GM12878 (cell line): ENCODE data around the gene ETV6. TPM values are rescaled to one million over a fixed set of nuclear protein-coding genes. Genes with fewer than 3 reads are reported as not detected.

Experiments
- ATAC-seq: fragments of 200-7000 bp; cut with Tn5 transposase; 3 replicates; pipeline ENCODE4 v1.9.1; 2020; ENCODE audit warnings: mild to moderate bottlenecking, moderate library complexity
- BruUV-seq: library from RNA; stranded (reverse); fragments of 400-500 nt; replicated peaks from 2 replicates; lab custom pipeline; 2021; lab: Mats Ljungman, UMichigan
- CTCF ChIA-PET: fragments of 300-600 bp; sonication (Branson Sonifier 250); formaldehyde crosslinking; extraction: SDS; loops from one replicate; lab custom pipeline; 2021; ENCODE audit warnings: inconsistent platforms; lab: Yijun Ruan, JAX
- POLR2A ChIA-PET: fragments of 350-600 bp; formaldehyde crosslinking; extraction: SDS; loops from one replicate; lab custom pipeline; 2021; ENCODE audit warnings: inconsistent platforms; lab: Charles Lee
- RAD21 ChIA-PET: fragments of 300-600 bp; sonication (Branson Sonifier 250); formaldehyde crosslinking; loops from one replicate; lab custom pipeline; 2023; ENCODE audit warnings: antibody characterized with exemption; ENCODE audit not compliant: unreplicated experiment; lab: Charles Lee
- SMC1A ChIA-PET: fragments of 300-600 bp; sonication (Branson Sonifier 250); formaldehyde crosslinking; loops from one replicate; lab custom pipeline; 2023; ENCODE audit not compliant: unreplicated experiment, uncharacterized antibody; lab: Charles Lee
- DNase-seq: peaks from one replicate; pipeline ENCODE4 v3.0.0-alpha.2; 2011; ENCODE audit warnings: low read depth, low spot score
- FAIRE-seq: peaks from 3 replicates; lab custom pipeline; 2011; peaks lifted over from hg19 to GRCh38; lab: Jason Lieb, UNC
- H2AFZ ChIP-seq: 2 replicates; pipeline ENCODE4 v1.6.0; 2011; ENCODE audit warnings: low read depth, low read length, control low read depth; ENCODE audit not compliant: control insufficient read depth
- H3K27ac ChIP-seq: 2 replicates; pipeline ENCODE4 v1.5.1; 2011; ENCODE audit warnings: control low read depth; ENCODE audit not compliant: control insufficient read depth, insufficient read depth
- H3K27me3 ChIP-seq, 2 experiments: replicated peaks in 1 of 2; 2 replicates each; pipeline versions ENCODE4 v1.6.0 to v1.6.1; 2011; ENCODE audit warnings: low read length in 1 of 2; ENCODE audit not compliant: control insufficient read depth in 2 of 2, insufficient read depth in 2 of 2
- H3K36me3 ChIP-seq, 2 experiments: 2 replicates each; pipeline ENCODE4 v1.5.1; 2011; ENCODE audit warnings: low read length in 1 of 2; ENCODE audit not compliant: control insufficient read depth in 2 of 2, insufficient read depth in 2 of 2
- H3K4me1 ChIP-seq: 2 replicates; pipeline ENCODE4 v1.6.1; 2011; ENCODE audit warnings: mild to moderate bottlenecking, low read length, moderate library complexity, mixed read lengths; ENCODE audit not compliant: control insufficient read depth, insufficient read depth
- H3K4me2 ChIP-seq: 2 replicates; pipeline ENCODE4 v1.6.0; 2011; ENCODE audit warnings: control low read depth; ENCODE audit not compliant: control insufficient read depth, insufficient read depth
- H3K4me3 ChIP-seq: fragments of 200-600 bp; sonication (generic); 2 replicates; pipeline ENCODE4 v1.5.1; 2016
- H3K79me2 ChIP-seq: 2 replicates; pipeline ENCODE4 v1.6.0; 2011; ENCODE audit warnings: low read length; ENCODE audit not compliant: control insufficient read depth, insufficient read depth
- H3K9ac ChIP-seq: 2 replicates; pipeline ENCODE4 v1.8.0; 2011; ENCODE audit warnings: low read length, control low read depth, mixed read lengths; ENCODE audit not compliant: control insufficient read depth, insufficient read depth
- H3K9me3 ChIP-seq: replicated peaks from 3 replicates; pipeline ENCODE4 v1.5.1; 2011; ENCODE audit warnings: mild to moderate bottlenecking, low read length; ENCODE audit not compliant: control insufficient read depth, insufficient read depth
- H4K20me1 ChIP-seq: 2 replicates; pipeline ENCODE4 v1.6.0; 2011; ENCODE audit not compliant: control insufficient read depth, insufficient read depth
- CBX5 ChIP-seq: sonication (generic); IDR thresholded peaks from 2 replicates; pipeline ENCODE4 v1.6.1; 2016; ENCODE audit warnings: low read depth, moderate library complexity, mild to moderate bottlenecking, inconsistent platforms
- IKZF2 ChIP-seq, 2 experiments: fragments of 450-650 bp; IDR thresholded peaks; 2 replicates each; pipeline ENCODE4 v1.6.1; 2017; ENCODE audit warnings: mild to moderate bottlenecking in 2 of 2, moderate library complexity in 2 of 2
- MTA2 ChIP-seq: fragments of 450-650 bp; IDR thresholded peaks from 2 replicates; pipeline ENCODE4 v1.6.1; 2016; ENCODE audit warnings: low read depth, mild to moderate bottlenecking, moderate library complexity
- POLR2AphosphoS2 ChIP-seq: IDR thresholded peaks from 2 replicates; pipeline ENCODE4 v1.6.1; 2011; ENCODE audit warnings: low read depth, mild to moderate bottlenecking, low read length, improper control_type of control experiment, moderate library complexity
- POLR2AphosphoS5 ChIP-seq: IDR thresholded peaks from 2 replicates; pipeline ENCODE4 v1.6.1; 2011; ENCODE audit warnings: mild to moderate bottlenecking, low read length, inconsistent platforms
- RUNX3 ChIP-seq: IDR thresholded peaks from 2 replicates; pipeline ENCODE4 v1.6.1; 2012; ENCODE audit warnings: low read length, inconsistent platforms
- SMAD1 ChIP-seq: fragments of 450-650 bp; IDR thresholded peaks from 2 replicates; pipeline ENCODE4 v1.6.1; 2018; ENCODE audit warnings: mild to moderate bottlenecking, low read depth; ENCODE audit not compliant: partially characterized antibody
- WGBS: methylation state at CpG from one replicate; pipeline ENCODE4 v1.1.6; 2016; ENCODE audit warnings: low lambda C conversion rate; ENCODE audit not compliant: insufficient replicate concordance, insufficient coverage; ENCODE audit errors: missing lambda C conversion rate; 5-methylcytosine and 5-hydroxymethylcytosine counted together
- in situ Hi-C: fragments of 300-500 bp; cut with MboI; formaldehyde crosslinking; loops from 9 replicates; pipeline ENCODE4 v1.14.3; 2018; ENCODE audit warnings: mixed read lengths
- intact Hi-C: fragments of 100-400 bp; cut with micrococcal nuclease; formaldehyde crosslinking; loops from one replicate; pipeline ENCODE4 v1.14.2; 2022; ENCODE audit not compliant: unreplicated experiment
- polyA plus RNA-seq, 11 experiments: library from polyadenylated mRNA; depleted of rRNA in 4 of 11; unstranded in 6 of 11; stranded (reverse) in 5 of 11; fragments of >200 nt; fragmentation: Nextera tagmentation in 4 of 11; fragmentation: Illumina TruSeq in 1 of 11; extraction: Ambion mirVana in 4 of 11; extraction: Trizol in 1 of 11; gene quantifications; 1 replicate in 1 of 11; 2 replicates in 10 of 11; pipeline versions ENCODE4 v1.2.1 to v1.2.3, GENCODE V29; 2011 to 2016; ENCODE audit warnings: inconsistent platforms in 2 of 11, missing spikeins in 2 of 11, low read depth in 1 of 11
- total RNA-seq, 4 experiments: library from RNA; depleted of rRNA in 3 of 4; stranded (reverse); fragments of >200 nt in 3 of 4; fragmentation: Illumina TruSeq in 1 of 4; extraction: Trizol in 1 of 4; gene quantifications; 2 replicates each; pipeline versions ENCODE4 v1.2.1 to v1.2.3, GENCODE V29; 2013 to 2021
- TF ChIP-seq, protein P1 (sequence below): fragments of 450-650 bp; IDR thresholded peaks from 2 replicates; pipeline ENCODE4 v1.6.1; 2017; ENCODE audit warnings: antibody characterized with exemption, mild to moderate bottlenecking, moderate library complexity

Gene ETV6
- total and polyA plus RNA-seq, 10 of the 15 experiments (the other 5 are each of a cell fraction or from before 2014, with no cell fraction given), result 6.6 to 74.8 (median 24.6) TPM

DNA sequence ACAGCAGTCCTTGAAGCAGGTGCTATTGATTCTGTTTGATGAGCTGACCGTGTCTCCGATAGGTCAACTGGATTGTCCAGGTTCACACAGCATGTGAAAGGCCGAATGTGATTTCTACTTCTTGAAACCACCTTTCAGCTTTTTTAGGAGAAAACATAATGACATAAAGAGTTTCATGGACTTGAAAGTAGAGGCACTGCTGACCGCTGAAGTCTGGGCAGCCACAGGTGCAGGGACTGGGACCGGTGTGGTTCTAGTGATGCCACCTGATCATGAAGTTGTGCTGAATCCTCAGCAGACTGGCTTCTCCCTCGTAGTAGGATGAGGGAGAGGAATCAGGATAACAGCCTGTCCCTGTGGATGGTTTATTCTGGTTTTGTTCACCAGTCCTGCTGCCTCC, 108.1 kb downstream of the ETV6 start:
- Histone ChIP-seq H2AFZ (no peak overlapping the region), H3K27me3 (no peaks in the 10 kb centered on the region), H4K20me1 (no peaks in the 10 kb centered on the region), H3K36me3 (peaks cover 18 to 42% of the 10 kb centered on the region in 2 experiments), H3K79me2 (peaks cover 83% of the 10 kb centered on the region), H3K4me2 (peak overlapping the region; percentile 79), H3K4me1 (peaks cover 68% of the 10 kb centered on the region), H3K27ac (peak overlapping the region; percentile 100), H3K9me3 (no peaks in the 10 kb centered on the region), H3K9ac (peak overlapping the region; percentile 84), H3K4me3 (no peak overlapping the region)
- ChIA-PET CTCF (interaction anchor here (0.8 to 7.6 kb wide), 11 partner anchors 7 to 275 kb away, joined by 3 to 46 read pairs (median 8); no protein-coding TSS in a partner anchor), RAD21 (interaction anchor here (0.9 to 21.4 kb wide), 19 partner anchors 11 to 275 kb away, joined by 3 to 497 read pairs (median 8); partner anchors contain the start of gene ETV6), SMC1A (interaction anchor here (0.7 to 39.9 kb wide), 17 partner anchors 2 to 276 kb away, joined by 3 to 1116 read pairs (median 27); no protein-coding TSS in a partner anchor), POLR2A (interaction anchor here (0.5 to 10.8 kb wide), 11 partner anchors 7 to 314 kb away, joined by 3 to 144 read pairs (median 4); no protein-coding TSS in a partner anchor)
- intact Hi-C loops, result no loop called here
- in situ Hi-C loops, result no loop called here
- WGBS, result 98% methylated on average over 6 of the region's 6 CpGs
- ATAC-seq, result no peak
- no peak for FAIRE-seq
- no TSS peak for BruUV-seq
- DNase-seq, result no peak
- TF ChIP-seq SMAD1, result no peak
- TF ChIP-seq RUNX3, result no peak
- peak; percentile 20; the same call in 1 of the 2 replicates for TF ChIP-seq POLR2AphosphoS5

DNA sequence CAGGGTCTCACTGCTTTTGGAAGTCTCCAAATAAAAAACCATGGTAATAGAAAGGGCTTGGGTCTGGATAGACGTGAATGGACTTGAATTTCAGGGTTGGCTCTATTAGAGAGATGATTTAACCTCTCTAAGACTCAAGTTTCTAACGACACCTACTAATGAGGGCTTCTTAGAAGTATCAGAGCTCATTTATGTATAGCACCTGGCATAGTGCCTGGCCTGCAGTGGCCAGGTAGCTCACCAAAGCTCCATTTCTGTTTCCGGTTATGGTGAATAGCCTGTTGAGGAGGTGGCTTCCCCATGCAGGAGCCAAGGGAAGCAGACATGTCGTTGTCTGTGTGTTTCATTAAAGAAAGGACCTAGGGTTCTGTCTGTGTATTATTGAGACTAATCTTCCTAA, 108.6 kb downstream of the ETV6 start:
- Histone ChIP-seq H3K4me3 (no peak overlapping the region; the same call in 1 of the 2 replicates), H3K9ac (peak overlapping the region; percentile 84), H3K36me3 (peaks cover 16 to 40% of the 10 kb centered on the region in 2 experiments), H3K4me2 (peak overlapping the region; percentile 79), H4K20me1 (no peaks in the 10 kb centered on the region), H3K79me2 (peaks cover 81% of the 10 kb centered on the region), H3K27ac (peak overlapping the region; percentile 100), H2AFZ (peak overlapping the region; percentile 43; the same call in 1 of the 2 replicates), H3K9me3 (no peaks in the 10 kb centered on the region), H3K27me3 (no peaks in the 10 kb centered on the region), H3K4me1 (peaks cover 66% of the 10 kb centered on the region)
- POLR2A ChIA-PET, result interaction anchor here (0.5 to 10.8 kb wide), 15 partner anchors 7 to 313 kb away, joined by 3 to 144 read pairs (median 4); no protein-coding TSS in a partner anchor
- intact Hi-C loops (loop anchor here (1.0 to 2.0 kb wide), 2 partner anchors 8 to 105 kb away; no protein-coding TSS in a partner anchor), in situ Hi-C loops (no loop called here)
- BruUV-seq, result no TSS peak
- FAIRE-seq (no peak), ATAC-seq (peak; percentile 12), DNase-seq (no peak)
- CTCF ChIA-PET, result interaction anchor here (0.8 to 7.6 kb wide), 16 partner anchors 8 to 794 kb away, joined by 3 to 46 read pairs (median 8); no protein-coding TSS in a partner anchor
- SMC1A ChIA-PET, result interaction anchor here (0.7 to 39.9 kb wide), 20 partner anchors 3 to 279 kb away, joined by 3 to 1116 read pairs (median 17); no protein-coding TSS in a partner anchor
- WGBS, result 33% methylated on average over 4 of the region's 4 CpGs
- RAD21 ChIA-PET, result interaction anchor here (0.9 to 21.4 kb wide), 24 partner anchors 10 to 275 kb away, joined by 3 to 497 read pairs (median 8); partner anchors contain the start of gene ETV6
- TF ChIP-seq, protein P1, sequence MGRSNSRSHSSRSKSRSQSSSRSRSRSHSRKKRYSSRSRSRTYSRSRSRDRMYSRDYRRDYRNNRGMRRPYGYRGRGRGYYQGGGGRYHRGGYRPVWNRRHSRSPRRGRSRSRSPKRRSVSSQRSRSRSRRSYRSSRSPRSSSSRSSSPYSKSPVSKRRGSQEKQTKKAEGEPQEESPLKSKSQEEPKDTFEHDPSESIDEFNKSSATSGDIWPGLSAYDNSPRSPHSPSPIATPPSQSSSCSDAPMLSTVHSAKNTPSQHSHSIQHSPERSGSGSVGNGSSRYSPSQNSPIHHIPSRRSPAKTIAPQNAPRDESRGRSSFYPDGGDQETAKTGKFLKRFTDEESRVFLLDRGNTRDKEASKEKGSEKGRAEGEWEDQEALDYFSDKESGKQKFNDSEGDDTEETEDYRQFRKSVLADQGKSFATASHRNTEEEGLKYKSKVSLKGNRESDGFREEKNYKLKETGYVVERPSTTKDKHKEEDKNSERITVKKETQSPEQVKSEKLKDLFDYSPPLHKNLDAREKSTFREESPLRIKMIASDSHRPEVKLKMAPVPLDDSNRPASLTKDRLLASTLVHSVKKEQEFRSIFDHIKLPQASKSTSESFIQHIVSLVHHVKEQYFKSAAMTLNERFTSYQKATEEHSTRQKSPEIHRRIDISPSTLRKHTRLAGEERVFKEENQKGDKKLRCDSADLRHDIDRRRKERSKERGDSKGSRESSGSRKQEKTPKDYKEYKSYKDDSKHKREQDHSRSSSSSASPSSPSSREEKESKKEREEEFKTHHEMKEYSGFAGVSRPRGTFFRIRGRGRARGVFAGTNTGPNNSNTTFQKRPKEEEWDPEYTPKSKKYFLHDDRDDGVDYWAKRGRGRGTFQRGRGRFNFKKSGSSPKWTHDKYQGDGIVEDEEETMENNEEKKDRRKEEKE, result no peak
- TF ChIP-seq POLR2AphosphoS2 (0 out of 2 replicates have a peak, but pooled peaks have one; percentile 8), CBX5 (no peak), IKZF2 (IDR thresholded peaks at IDR 0.05) (peak in 1 of 2 experiments; percentile 3; a peak in 1 of 4 replicates), MTA2 (peak; percentile 76)
